Measurements from ENCODE around the gene FCER2.
A peak's percentile ranks its signal among the peaks of the same experiment; 100 is the strongest.
"Not testable (repeated sequence)": the region's sequence is repeated elsewhere in the genome, so short reads cannot be mapped to it uniquely, and the experiment has no call there.

FCER2 gene

DNA sequence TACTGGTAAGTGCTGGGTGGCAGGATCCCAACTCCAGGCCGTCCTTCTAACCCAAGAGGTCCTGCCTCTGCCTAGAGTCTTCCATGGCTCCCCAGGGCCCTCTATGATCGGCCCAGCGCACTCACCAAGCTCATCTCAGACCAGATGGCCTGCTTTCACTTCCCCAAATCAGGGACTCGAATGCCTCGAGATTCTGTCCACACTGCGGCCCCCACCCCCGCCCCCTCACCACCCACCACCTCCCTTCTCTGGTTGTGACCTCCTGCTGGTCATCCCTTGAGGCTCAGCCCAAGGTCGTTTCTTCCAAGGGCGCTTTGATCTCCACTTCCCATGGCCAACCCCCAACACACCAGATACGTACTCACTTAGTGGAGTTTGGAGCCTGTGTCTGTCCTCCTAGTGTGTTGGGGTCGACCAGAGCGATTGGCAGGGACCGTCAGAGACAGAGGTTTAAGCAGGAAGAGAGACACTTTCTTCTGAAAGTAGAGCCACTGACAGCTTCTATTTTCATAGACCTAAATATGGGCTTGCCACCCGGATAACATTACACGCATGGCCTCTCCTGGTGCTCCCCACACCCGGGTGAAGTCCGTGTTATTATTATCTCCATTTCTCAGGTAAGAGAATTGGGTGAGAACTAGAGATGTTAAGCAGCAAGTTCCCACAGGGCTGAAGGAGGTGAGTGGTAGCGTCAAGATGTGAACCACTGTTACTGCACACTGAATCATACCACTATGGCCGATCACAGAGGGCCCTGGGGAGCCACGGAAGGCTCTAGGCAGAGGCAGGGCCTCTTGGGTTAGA lies at the start of gene FCER2:
FCER2 (minus strand) TSS at position 478 of the 804 bp plus-strand sequence. CDS start 2,371 bp downstream, outside the sequence.
- peak; percentile 66 for DNase-seq (ENCODE audit: low spot score)

GRCh38 chr19:7751157-7751783 lies 49.3 kb upstream of the FCER2 start:
- no peak for DNase-seq (ENCODE audit: low spot score)

DNA sequence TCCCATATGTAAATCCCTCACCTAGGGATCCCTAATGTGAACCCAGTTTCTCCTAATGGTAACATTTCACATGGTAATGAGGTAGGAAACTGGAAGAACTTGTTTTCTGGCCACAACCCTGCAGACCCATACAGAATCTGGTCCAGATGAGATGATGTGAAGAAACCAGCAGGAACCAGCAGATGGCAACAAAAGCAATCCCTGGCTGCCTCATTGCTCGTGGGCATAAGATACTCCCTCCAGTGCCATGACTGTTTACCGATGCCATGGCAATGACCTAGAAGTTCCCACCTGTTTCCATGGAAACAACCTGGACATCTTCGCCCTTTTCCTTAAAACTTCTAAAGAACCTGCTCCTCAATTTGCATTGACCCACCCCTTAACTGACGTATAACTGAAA lies 46.8 kb upstream of the FCER2 start:
- no peak for DNase-seq (ENCODE audit: low spot score)

- no peak for DNase-seq (ENCODE audit: low spot score)
Measured at GRCh38 chr19:7748171-7748570, 46.2 kb upstream of the FCER2 start.

DNA sequence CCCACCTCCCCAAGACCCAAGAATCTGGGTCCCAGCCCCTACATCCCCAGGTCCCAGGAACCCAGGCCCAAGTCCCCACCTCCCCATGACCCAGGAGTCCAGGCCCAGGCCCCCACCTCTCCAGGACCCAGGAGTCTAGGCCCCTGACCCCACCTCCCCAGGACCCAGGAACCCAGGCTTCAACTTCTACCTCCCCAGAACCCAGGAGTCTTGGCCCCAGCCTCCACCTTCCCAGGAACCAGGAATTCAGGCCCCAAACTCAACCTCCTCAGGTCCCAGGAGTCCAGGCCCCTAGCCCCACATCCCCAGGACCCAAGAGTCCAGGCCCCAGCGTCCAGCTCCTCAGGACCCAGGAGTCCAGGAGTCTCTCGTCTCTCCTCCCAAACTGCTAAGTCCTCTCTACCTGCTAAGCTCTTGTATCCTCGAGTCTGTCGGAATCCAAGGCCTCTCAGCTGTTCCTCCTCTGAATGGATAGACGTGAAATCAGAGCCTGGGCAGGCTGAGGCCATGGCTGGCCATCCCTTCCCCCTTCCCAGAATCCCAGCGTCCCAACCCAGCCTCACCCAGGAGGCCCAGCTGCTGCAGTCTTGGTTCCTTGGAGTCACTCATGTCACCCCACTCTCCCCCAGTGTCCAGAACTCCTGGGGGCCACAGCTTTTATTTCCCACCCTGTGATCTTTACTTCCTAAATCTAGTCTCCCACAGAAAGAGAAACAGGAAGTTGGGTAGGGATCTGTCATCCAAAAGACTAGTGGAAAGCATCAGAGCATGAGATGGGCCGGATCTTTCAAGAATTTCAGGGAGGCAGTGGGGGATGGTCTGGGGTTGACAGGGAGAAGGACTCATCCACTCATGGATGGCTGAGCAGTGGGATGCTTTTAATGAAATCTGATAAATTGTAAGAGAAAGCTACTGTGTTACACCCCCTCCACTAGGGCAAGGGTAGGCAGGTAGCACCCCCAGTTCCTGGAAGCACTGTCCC lies 45.3 kb upstream of the FCER2 start, which contains the start of gene CD209:
CD209 (minus strand) TSS at position 632 of the 982 bp plus-strand sequence; CDS start at position 609, 23 bp downstream.
- no peak for DNase-seq (ENCODE audit: low spot score)

DNA sequence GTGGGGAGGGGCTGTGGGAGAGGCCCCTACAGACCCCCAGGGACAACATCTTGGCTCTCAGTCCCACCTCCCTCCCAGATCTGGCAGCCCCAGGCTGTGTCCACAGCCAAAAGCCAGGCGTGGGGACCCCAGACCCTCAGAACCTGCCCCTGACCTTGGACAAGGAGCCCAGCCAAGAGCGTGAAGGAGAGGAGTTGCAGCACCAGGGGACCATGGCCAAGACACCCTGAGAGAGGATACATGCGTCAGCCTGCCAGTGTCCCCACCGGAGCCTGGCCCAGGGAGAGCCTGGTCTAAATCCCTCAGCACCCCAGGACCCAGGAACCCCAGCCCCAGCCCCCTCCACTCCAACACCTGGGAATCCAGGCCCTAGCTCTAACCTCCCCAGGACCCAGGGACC lies 44.4 kb upstream of the FCER2 start:
- not testable (repeated sequence) for DNase-seq (ENCODE audit: low spot score)

- no peak for DNase-seq (ENCODE audit: low spot score)
Measured at GRCh38 chr19:7744871-7745650, 43.1 kb upstream of the FCER2 start.

GRCh38 chr19:7744199-7744786 lies 42.4 kb upstream of the FCER2 start:
- no peak for DNase-seq (ENCODE audit: low spot score)

DNA sequence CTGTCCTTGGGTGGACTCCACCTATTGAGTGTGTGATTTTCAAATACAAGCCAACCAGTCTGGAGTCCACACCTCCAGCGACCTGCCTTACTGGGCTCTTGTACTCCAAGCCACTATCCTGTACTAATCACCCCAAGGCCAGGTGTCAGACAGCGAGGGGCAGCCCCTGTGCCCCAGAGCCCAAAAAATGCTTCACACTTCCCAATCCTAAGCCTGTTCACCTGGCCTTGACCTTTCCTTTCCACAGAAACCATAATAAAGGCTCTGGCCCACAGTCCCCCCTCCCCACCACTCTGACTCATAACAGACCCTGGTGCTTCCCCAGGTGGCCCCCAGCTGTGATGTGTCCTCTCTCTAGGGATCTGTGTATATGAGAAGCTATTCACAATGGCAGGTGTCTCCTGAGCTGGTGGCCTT lies 41.5 kb upstream of the FCER2 start:
- DNase-seq (ENCODE audit: low spot score) = no peak

- no peak for DNase-seq (ENCODE audit: low spot score)
Measured at GRCh38 chr19:7742991-7743390, 41.1 kb upstream of the FCER2 start.

DNA sequence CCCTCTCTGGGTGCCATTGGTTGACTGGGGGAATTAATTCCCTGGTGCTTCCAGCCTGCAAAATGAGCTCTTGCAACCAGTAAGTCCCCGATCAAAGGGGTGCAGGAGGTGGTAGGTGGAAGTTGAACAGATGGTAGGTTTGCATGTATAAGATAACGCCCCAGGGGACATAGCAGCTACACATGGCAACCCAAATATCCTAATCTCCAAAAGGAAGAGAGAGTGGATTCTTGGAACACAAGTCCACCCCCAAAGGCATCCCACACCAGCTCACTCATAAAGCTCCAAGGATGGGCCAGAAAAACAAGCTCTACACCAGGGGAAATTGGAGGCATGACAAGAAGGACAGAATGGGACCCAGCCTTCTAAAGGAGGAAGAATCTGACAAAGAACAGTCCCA lies 40.6 kb upstream of the FCER2 start:
- no peak for DNase-seq (ENCODE audit: low spot score)

- no peak for DNase-seq (ENCODE audit: low spot score)
Measured at GRCh38 chr19:7740682-7741054, 38.7 kb upstream of the FCER2 start.

- no peak for DNase-seq (ENCODE audit: low spot score)
Measured at GRCh38 chr19:7739801-7740681, 38.1 kb upstream of the FCER2 start.

GRCh38 chr19:7739211-7739755 lies 37.4 kb upstream of the FCER2 start:
- DNase-seq (ENCODE audit: low spot score) = no peak

- no peak for DNase-seq (ENCODE audit: low spot score)
Measured at GRCh38 chr19:7738023-7738422, 36.1 kb upstream of the FCER2 start.

DNA sequence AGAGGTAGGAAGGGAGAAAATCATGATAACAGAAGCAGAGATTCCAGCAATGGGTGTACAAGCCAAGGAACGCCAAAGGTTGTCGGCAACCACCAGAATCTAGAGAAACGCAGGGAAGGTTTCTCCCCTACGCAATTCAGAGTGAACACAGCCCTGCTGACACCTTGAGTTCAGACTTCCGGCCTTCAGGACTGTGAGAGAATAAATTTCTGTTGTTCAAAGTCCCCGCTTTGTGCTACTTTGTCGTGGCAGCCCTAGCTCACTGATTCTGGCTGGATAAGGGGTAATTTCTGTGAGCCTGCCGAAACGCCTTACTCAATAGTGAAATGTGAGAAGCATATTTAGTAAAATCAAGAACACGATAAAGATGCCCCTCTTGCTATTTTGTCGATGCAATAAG lies 35.3 kb upstream of the FCER2 start:
- DNase-seq (ENCODE audit: low spot score) = no peak

DNA sequence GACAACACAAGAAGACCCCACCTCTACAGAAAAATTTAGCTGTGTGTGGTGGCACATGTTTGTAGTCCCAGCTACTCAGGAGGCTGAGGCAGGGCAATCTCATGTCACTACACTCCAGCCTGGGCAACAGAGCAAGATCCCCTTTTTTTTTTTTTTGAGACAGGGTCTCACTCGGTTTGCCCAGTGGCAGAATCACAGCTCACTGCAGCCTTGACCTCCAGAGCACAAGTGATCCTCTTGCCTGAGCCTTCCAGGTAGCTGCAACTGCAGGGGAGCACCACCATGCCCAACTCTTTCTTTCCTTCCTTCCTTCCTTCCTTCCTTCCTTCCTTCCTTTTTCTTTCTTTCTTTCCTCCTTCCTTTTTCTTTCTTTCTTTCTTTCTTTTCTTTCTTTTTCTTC lies 34.2 kb upstream of the FCER2 start:
- no peak for DNase-seq (ENCODE audit: low spot score)

- DNase-seq (ENCODE audit: low spot score) = no peak
Measured at GRCh38 chr19:7734220-7735203, 32.6 kb upstream of the FCER2 start.

DNA sequence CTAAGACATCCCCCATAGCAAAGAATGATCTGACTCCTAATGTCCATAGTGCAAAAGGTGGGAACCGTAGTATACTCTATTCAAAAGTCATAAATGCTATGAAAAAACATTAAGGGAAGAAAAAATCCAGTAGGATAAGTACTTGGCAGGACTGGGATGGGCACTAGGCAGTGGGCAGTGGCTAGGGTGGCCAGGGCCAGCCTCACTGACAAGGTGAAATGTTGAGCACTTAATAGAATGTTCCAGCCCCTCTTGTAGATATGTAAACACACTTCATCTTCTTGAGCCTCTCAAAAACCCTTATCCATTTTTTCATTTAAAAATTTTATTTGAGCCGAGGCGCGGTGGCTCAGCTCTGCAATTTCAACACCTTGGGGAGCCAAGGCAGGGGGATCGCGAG lies 31.4 kb upstream of the FCER2 start:
- no peak for DNase-seq (ENCODE audit: low spot score)
